Measurements from ENCODE around the gene KHK.

- TF ChIP-seq CTCF (IDR thresholded peaks at IDR 0.05) (peak in 3 of 5 experiments; percentile 15 to 37 (median 17)), EP300 (IDR thresholded peaks at IDR 0.05; ENCODE audit: low read depth) (no peak), POLR2A (IDR thresholded peaks at IDR 0.05) (peak; percentile 8), POLR2AphosphoS5 (IDR thresholded peaks at IDR 0.05) (peak; percentile 34 to 66 (median 64))
These were observed 891 bp upstream of the KHK start for GRCh38 chr2:27085673-27086089.
